ENCODE results near the gene ANKRD40. TPM values are rescaled to one million over a fixed set of nuclear protein-coding genes. Genes with fewer than 3 reads are reported as not detected.

The ANKRD40 gene
- total RNA-seq, 1 donor from 2014 or later = 28.9 TPM

GRCh38 chr17:50657627-50658026, 50.1 kb downstream of the ANKRD40 start:
- DNase-seq (ENCODE audit: low spot score in 2 of 2) (no peak), FAIRE-seq (no peak)

- FAIRE-seq = no peak
- no peak for DNase-seq (ENCODE audit: low spot score in 2 of 2)
Observed at GRCh38 chr17:50657054-50657453, 50.7 kb downstream of the ANKRD40 start.

- FAIRE-seq = no peak
Observed at GRCh38 chr17:50656509-50656908, 51.2 kb downstream of the ANKRD40 start.

DNA sequence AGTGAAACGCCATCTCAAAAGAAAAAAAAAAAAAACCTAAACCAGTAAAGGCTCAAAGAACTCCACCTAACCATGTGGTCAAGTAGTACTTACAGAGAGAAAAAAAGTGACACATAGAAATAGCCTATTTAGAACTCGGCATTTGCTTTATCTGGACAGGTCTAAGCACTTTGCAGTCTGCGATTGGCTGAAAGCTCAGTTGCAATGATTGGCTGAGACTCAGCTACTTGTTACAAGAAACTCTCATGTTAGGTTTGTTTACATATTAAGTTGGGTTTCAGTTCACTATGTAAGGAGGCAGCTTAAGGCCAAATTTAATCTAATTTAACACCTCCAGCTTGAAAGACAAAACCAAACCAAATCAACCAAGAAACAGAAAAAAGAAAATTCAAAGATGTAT, 54.0 kb downstream of the ANKRD40 start:
- FAIRE-seq (no peak), DNase-seq (ENCODE audit: low spot score in 2 of 2) (no peak)

More at GRCh38 chr17:50656509-50656908, 51.2 kb downstream of the ANKRD40 start:
- no peak for DNase-seq (ENCODE audit: low spot score in 2 of 2)

- no peak for DNase-seq (ENCODE audit: low spot score in 2 of 2)
- FAIRE-seq = no peak
Observed at GRCh38 chr17:50651661-50652060, 56.1 kb downstream of the ANKRD40 start.

DNA sequence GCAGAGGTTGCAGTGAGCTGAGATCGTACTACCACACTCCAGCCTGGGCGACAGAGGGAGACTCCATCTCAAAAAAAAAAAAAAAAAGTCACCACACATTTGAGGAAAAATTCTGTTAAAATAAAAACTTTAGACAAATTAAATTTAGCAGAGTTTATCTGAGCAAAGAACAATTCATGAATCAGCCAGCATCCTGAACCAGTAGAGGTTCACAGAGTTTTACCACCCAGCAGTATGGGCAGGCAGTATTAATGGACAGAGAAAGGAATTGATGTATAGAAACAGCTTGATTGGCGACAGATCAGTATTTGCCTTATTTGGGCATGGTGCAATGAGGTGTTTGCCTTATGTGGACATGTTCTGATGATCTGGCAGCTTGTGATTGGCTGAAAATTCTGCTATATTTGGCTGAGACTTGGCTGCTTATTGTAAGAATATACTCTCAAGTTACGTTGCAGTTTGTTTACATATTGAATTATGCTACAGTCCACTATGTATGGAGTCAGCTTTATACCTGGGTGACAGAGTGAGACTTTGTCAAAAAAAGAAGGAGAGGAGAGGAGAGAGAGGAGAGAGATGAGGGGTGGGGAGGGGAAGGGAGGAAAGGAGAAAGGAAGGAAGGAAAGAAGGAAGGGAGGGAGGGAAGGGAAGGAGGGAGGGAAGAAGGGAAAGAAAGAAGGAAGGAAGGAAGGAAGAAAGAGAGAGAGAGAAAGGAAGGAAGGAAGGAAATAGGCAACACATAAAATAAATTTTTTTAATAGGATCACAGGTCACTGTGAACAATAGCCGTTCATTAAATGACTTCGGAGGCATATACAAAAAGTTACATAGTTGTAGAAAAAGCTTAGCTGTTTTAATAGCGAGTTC, 58.4 kb downstream of the ANKRD40 start:
- FAIRE-seq (no peak), DNase-seq (ENCODE audit: low spot score in 2 of 2) (no peak)

- FAIRE-seq = no peak
- no peak for DNase-seq (ENCODE audit: low spot score in 2 of 2)
Observed at GRCh38 chr17:50647187-50647586, 60.5 kb downstream of the ANKRD40 start.

DNA sequence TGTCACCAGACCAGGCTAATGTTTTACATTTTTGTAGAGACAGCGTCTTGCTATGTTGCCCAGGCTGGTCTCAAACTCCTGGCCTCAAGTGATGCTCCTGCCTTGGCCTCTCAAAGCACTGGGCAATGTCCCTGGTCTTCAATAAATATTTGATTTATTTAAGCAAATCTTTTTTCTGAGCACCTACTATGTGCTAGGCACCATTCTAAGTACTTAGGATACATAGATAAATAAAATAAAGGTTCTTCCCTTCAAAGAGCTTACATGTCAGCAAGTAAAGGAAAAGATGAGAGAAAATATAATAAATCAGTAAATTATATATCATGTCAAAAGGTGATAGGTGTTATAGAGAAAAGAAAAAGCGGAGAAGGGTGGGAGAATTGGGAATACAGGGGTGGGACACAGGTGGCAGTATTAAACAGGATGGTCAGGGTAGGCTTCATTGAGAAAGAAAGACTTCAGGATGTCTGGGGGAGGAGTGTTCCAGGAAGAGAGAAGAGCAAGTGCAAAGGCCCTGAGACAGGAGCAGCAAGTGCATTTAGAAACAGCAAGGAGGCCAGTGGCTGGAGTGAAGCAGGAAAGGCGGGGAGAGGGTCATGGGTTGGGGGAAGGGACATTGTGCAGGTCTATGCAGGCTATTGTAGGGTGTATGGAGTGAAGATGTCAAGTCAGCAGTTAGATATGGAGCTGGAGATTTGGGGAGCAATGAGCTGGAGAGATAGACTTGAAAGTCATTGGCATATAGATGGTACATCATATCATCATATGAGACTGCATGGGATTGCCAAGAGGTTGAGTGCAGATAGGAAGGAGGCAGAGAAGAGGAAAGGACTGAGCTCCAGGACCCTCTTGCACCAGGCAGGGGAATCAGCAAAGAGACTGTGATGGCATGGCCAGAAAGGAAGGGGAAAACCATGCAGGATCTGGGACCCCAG, 61.7 kb downstream of the ANKRD40 start:
- no peak for FAIRE-seq
- no peak for DNase-seq (ENCODE audit: low spot score in 2 of 2)

Small RNA genes within 50 kb of the gene (small RNA-seq; reads per million reads assigned to genes)
- not detected for gene RF00019

Other genes with a start within 250 kb of the ANKRD40 start
- not detected for gene CHAD, start 239.0 kb downstream of the ANKRD40 start, total RNA-seq
- gene RSAD1, start 229.1 kb downstream of the ANKRD40 start, total RNA-seq = 17.1 TPM
- 0.82 TPM for gene MYCBPAP, start 199.5 kb downstream of the ANKRD40 start, total RNA-seq
- 0.41 TPM for gene EPN3, start 175.2 kb downstream of the ANKRD40 start, total RNA-seq
- 26.9 TPM for gene SPATA20, start 160.7 kb downstream of the ANKRD40 start, total RNA-seq
- 7.7 TPM for gene CACNA1G, start 147.2 kb downstream of the ANKRD40 start, total RNA-seq
- not detected for gene ABCC3, start 73.0 kb downstream of the ANKRD40 start, total RNA-seq
- gene LUC7L3, start 11.7 kb upstream of the ANKRD40 start, total RNA-seq = 115 TPM
- gene ANKRD40CL, start 59.6 kb upstream of the ANKRD40 start, total RNA-seq = not detected
- gene WFIKKN2, start 127.7 kb upstream of the ANKRD40 start, total RNA-seq = 3.7 TPM
- 9.4 TPM for gene TOB1, start 158.4 kb upstream of the ANKRD40 start, total RNA-seq